K562 (cell line): ENCODE data around the gene RALB.

Source experiments
- CEBPB ChIP-seq: fragments of 450-650 bp; IDR thresholded peaks from 2 replicates; pipeline ENCODE4 v1.6.1; 2016; ENCODE audit warnings: missing genetic modification characterization, missing compliant biosample characterization
- EP300 ChIP-seq: IDR thresholded peaks from 2 replicates; pipeline ENCODE4 v1.6.1; 2012; ENCODE audit warnings: low read length, improper control_type of control experiment
- HNRNPH1 ChIP-seq: fragments of 200-400 bp; formaldehyde crosslinking; optimal IDR thresholded peaks from 2 replicates; pipeline ENCODE3; 2017; ENCODE audit warnings: low read depth, mild to moderate bottlenecking, low read length, moderate library complexity
- KDM1A ChIP-seq, 2 experiments: fragments of 450-650 bp; IDR thresholded peaks; 2 replicates each; pipeline ENCODE4 v1.6.1; 2016; ENCODE audit warnings: mild to moderate bottlenecking in 2 of 2
- NFATC3 ChIP-seq: fragments of 450-650 bp; IDR thresholded peaks from 2 replicates; pipeline ENCODE4 v1.6.1; 2017; ENCODE audit warnings: mild to moderate bottlenecking
- POLR2A ChIP-seq: fragments of 450-650 bp; conservative IDR thresholded peaks from 2 replicates; pipeline ENCODE4 v1.6.1; 2016
- TAF9B ChIP-seq: fragments of 450-650 bp; IDR thresholded peaks from 2 replicates; pipeline ENCODE4 v1.6.1; 2018; ENCODE audit warnings: mild to moderate bottlenecking; ENCODE audit not compliant: partially characterized antibody
- TRIM28 ChIP-seq: fragments of 450-650 bp; IDR thresholded peaks from 2 replicates; pipeline ENCODE4 v1.6.1; 2017
- ZNF324 ChIP-seq: fragments of 250-450 bp; sonication (Bioruptor Pico); IDR thresholded peaks from 2 replicates; pipeline ENCODE4 v1.4.0; 2020; ENCODE audit warnings: mild to moderate bottlenecking
- TF ChIP-seq, protein P1 (sequence below): fragments of 450-650 bp; IDR thresholded peaks from 2 replicates; pipeline ENCODE4 v1.6.1; 2016; ENCODE audit warnings: low read depth, mild to moderate bottlenecking, moderate library complexity
- TF ChIP-seq, protein P2 (sequence below): fragments of 200-800 bp; sonication (Bioruptor generic); IDR thresholded peaks from 2 replicates; pipeline ENCODE4 v1.6.1; 2017; ENCODE audit warnings: missing genetic modification characterization, missing compliant biosample characterization

DNA sequence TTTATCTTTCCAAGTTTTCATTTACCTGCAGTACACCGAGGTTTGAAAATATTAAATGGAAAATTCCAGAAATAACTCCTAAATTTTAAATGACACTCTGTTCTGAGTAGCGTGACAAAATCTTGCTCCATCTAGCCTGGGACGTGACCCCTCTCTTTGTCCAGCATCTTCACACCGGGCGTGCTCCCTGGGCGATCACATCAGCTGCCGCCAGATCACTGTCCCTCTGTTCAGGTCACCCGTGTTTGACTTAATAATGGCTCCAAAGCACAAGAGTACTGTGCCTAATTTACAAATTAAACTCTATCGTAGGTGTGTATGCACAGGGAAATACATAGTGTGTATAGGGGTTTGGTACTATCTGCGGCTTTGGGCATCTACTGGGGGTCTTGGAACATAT lies 23.3 kb upstream of the RALB start:
- TF ChIP-seq TRIM28, result no peak
- TF ChIP-seq, protein P1, sequence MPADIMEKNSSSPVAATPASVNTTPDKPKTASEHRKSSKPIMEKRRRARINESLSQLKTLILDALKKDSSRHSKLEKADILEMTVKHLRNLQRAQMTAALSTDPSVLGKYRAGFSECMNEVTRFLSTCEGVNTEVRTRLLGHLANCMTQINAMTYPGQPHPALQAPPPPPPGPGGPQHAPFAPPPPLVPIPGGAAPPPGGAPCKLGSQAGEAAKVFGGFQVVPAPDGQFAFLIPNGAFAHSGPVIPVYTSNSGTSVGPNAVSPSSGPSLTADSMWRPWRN, result no peak
- TF ChIP-seq NFATC3, result no peak
- no peak for TF ChIP-seq POLR2A
- TF ChIP-seq, protein P2, sequence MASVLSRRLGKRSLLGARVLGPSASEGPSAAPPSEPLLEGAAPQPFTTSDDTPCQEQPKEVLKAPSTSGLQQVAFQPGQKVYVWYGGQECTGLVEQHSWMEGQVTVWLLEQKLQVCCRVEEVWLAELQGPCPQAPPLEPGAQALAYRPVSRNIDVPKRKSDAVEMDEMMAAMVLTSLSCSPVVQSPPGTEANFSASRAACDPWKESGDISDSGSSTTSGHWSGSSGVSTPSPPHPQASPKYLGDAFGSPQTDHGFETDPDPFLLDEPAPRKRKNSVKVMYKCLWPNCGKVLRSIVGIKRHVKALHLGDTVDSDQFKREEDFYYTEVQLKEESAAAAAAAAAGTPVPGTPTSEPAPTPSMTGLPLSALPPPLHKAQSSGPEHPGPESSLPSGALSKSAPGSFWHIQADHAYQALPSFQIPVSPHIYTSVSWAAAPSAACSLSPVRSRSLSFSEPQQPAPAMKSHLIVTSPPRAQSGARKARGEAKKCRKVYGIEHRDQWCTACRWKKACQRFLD (CRISPR knock-in tag), result no peak
- no peak for TF ChIP-seq ZNF324 (CRISPR knock-in tag)
- TF ChIP-seq TAF9B, result no peak
- no peak for TF ChIP-seq KDM1A (IDR thresholded peaks at IDR 0.05)
- TF ChIP-seq HNRNPH1, result no peak
- TF ChIP-seq EP300, result no peak
- TF ChIP-seq CEBPB (tag), result no peak
